Stimulated activated CD4-positive, alpha-beta T cell treated with anti-CD3 and anti-CD28 coated beads, Interleukin-2, amount 100 ng/mL, for 24 hours (primary cell): Measurements from ENCODE around the gene FAS.
A peak's percentile ranks its signal among the peaks of the same experiment; 100 is the strongest.
"Not testable (repeated sequence)": the region's sequence is repeated elsewhere in the genome, so short reads cannot be mapped to it uniquely, and the experiment has no call there.

Experiments
- DNase-seq, 2 donors: peaks; one replicate each; pipeline ENCODE4 v3.0.0-alpha.2; 2020

FAS gene

GRCh38 chr10:88995156-88995876 is 4.7 kb downstream of the FAS start:
- no peak for DNase-seq

- no peak for DNase-seq
These were observed 6.3 kb downstream of the FAS start for GRCh38 chr10:88996927-88997326.

GRCh38 chr10:88999625-89000024 is 9.0 kb downstream of the FAS start:
- DNase-seq: no peak

- DNase-seq: no peak
These were observed 10.6 kb downstream of the FAS start for GRCh38 chr10:89001024-89001728.

GRCh38 chr10:89001729-89002072 is 11.1 kb downstream of the FAS start:
- DNase-seq: no peak

GRCh38 chr10:89002226-89002978 is 11.8 kb downstream of the FAS start:
- no peak for DNase-seq

GRCh38 chr10:89003344-89003743 is 12.7 kb downstream of the FAS start:
- no peak for DNase-seq

- DNase-seq: no peak
These were observed 16.7 kb downstream of the FAS start for GRCh38 chr10:89007129-89007893.

- DNase-seq: not testable (repeated sequence)
These were observed 28.2 kb downstream of the FAS start for GRCh38 chr10:89018700-89019346.

- no peak for DNase-seq
These were observed 29.1 kb downstream of the FAS start for GRCh38 chr10:89019569-89020327.

GRCh38 chr10:89021526-89021925 is 30.9 kb downstream of the FAS start:
- DNase-seq: not testable (repeated sequence)

GRCh38 chr10:89022734-89023133 is 32.1 kb downstream of the FAS start:
- DNase-seq: no peak

- DNase-seq: no peak
These were observed 34.9 kb downstream of the FAS start for GRCh38 chr10:89025453-89025852.

GRCh38 chr10:89029181-89029580 is 38.6 kb downstream of the FAS start:
- DNase-seq: no peak

- peak; percentile 72 to 78 for DNase-seq
These were observed 39.3 kb downstream of the FAS start for GRCh38 chr10:89029785-89030437.

GRCh38 chr10:89030791-89031190 is 40.2 kb downstream of the FAS start:
- no peak for DNase-seq

- peak; percentile 73 for DNase-seq
These were observed 41.7 kb downstream of the FAS start for GRCh38 chr10:89032141-89032891.

- no peak for DNase-seq
These were observed 44.9 kb downstream of the FAS start for GRCh38 chr10:89035461-89035860.

- DNase-seq: no peak
These were observed 46.5 kb downstream of the FAS start for GRCh38 chr10:89037096-89037495.

GRCh38 chr10:89042562-89042961 is 52.0 kb downstream of the FAS start:
- DNase-seq: no peak
